ENCODE measurements around the gene KNL1.

DNA sequence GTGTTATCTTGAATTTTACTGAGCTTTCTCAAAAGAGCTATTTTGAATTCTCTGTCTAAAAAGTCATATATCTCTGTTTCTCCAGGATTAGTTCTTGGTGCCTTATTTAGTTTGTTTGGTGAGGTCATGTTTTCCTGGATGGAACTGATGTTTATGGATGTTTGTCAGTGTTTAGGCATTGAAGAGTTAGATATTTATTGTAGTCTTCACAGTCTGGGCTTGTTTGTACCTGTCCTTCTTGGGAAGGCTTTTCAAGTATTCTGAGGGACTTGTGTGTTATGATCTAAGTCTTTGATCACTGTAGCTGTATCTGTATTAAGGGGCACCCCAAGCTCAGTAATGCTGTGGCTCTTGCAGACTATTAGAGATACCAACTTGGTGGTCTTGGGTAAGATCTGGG lies 90.3 kb downstream of the KNL1 start:
- no peak for TF ChIP-seq EZH2 (IDR thresholded peaks at IDR 0.05)
- no peak for TF ChIP-seq POLR2AphosphoS5 (IDR thresholded peaks at IDR 0.05; ENCODE audit: borderline replicate concordance, low read depth, low read length)
- no peak for TF ChIP-seq FOXP2 (optimal IDR thresholded peaks at IDR 0.05; ENCODE audit: control extremely low read depth, extremely low read length, insufficient read depth)
